GM18508 (cell line): ENCODE data around the gene RPL3.

Experiments
- ATAC-seq: cut with Tn5 transposase; IDR thresholded peaks from one replicate; pipeline ENCODE4 v1.9.1; 2021; ENCODE audit warnings: moderate number of reproducible peaks; ENCODE audit not compliant: insufficient read depth, unreplicated experiment

Gene RPL3

DNA sequence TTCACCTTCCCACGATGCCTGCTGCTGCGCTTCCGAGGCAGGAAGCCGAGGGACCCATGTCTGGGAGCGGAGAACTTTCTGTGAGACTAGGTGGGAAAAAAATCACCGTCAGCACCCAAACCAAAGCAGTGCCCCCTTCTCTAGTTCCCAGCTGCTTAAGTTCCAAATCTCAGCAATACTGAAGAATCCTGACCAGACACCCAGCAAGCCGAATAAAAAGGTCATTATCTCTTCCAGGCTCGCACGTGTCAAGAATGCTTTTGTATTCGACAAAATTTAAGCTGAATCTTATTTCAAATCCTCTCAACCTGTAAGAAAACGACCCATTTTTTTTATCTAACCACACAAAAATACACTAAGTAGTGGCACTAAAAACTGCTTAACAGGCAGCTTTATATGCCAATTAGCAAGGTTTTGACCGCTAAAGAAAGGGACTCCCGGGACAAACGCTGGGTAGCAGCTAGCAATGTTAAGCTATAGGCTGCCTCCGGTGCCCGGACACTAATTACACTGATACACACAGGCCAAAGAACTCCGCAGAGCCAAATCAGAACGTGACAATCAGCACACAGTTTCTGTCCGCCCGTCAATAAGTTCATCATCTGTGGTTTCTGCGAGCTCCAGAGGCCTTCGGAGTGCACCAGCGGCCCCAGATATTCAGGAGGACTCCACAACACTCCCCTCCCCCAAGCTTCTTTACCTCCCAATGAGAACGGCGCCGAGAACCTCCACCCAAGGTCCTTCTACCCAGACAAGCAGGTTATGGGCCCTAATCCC is 728 bp downstream of the RPL3 start:
- no peak for ATAC-seq

- ATAC-seq, result no peak
Observed at GRCh38 chr22:39317775-39318506, 1.5 kb downstream of the RPL3 start.

DNA sequence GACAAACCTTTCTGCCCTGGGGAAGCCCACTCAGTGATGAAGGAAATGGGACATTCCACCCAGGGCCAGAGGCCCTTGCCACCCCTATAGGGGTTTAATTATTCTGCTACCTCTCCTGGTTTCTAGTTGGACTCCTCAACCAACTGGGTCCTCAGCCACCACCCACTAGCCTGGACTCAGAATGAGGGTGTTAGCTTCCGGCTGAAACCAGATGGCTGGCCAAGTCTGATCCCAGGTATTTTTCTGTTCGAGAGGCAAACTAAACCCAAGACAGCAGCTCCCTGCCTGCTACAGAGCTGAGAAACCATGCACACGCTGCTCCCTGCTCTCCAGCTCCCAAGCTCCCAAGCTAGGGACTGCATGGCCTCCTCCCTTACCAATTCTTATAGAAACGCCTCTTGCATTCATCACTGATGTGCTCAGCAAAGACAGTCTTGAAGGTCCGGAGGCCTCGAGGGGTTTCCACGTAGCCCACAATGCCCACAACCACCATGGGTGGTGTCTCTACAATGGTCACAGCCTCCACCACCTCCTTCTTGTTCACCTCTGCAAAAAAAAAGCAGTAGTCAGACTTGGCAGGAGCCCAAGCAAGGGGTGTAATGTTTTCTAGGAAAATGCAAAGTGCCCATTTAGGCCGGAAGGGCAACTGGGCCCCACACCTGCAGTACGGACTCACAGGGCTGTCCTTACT is 2.2 kb downstream of the RPL3 start:
- no peak for ATAC-seq

- ATAC-seq, result no peak
Observed at GRCh38 chr22:39316440-39317083, 2.9 kb downstream of the RPL3 start.

- ATAC-seq, result no peak
Observed at GRCh38 chr22:39315389-39315788, 4.0 kb downstream of the RPL3 start.

- no peak for ATAC-seq
Observed at GRCh38 chr22:39314251-39314971, 5.0 kb downstream of the RPL3 start.

DNA sequence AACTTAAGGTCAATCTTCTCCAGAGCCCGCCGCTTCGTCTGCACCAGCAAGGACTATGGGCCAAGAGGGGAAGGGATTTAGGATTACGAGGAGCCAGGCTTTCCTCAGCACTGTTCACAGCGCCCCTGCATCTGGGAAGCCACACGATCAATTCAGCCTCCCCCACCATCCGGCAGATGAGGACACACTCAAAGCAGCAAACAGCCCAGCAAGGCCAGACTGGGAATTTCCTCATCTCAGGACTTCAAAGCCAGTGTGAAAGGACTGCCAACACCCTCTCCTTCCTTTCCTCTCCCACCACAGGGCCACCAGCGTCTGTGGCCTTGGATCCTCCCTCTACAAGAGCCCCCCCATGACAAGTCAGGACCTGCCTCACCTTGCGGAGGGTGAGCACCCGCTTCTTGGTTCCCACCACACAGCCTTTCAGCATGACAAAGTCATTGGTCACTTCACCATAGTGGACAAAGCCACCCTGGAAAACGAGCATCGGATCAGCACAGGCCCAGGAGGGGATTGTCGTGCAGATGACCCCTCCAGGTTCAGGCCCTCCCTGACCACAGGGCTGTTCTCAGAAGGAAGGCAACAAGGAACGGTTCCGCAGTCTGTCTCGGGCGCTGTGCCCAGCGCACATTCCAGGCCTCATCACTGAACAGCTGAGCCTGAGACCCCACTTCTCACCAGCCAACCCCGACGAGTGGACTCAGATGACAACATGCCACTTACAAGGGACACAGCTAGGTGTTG is 6.0 kb downstream of the RPL3 start:
- ATAC-seq, result no peak

GRCh38 chr22:39312410-39312809 is 7.0 kb downstream of the RPL3 start:
- ATAC-seq, result no peak

GRCh38 chr22:39311592-39312400 is 7.6 kb downstream of the RPL3 start:
- ATAC-seq, result no peak

GRCh38 chr22:39309881-39310714 is 9.3 kb downstream of the RPL3 start:
- no peak for ATAC-seq

- ATAC-seq, result no peak
Observed at GRCh38 chr22:39309364-39309861, 10.0 kb downstream of the RPL3 start.

DNA sequence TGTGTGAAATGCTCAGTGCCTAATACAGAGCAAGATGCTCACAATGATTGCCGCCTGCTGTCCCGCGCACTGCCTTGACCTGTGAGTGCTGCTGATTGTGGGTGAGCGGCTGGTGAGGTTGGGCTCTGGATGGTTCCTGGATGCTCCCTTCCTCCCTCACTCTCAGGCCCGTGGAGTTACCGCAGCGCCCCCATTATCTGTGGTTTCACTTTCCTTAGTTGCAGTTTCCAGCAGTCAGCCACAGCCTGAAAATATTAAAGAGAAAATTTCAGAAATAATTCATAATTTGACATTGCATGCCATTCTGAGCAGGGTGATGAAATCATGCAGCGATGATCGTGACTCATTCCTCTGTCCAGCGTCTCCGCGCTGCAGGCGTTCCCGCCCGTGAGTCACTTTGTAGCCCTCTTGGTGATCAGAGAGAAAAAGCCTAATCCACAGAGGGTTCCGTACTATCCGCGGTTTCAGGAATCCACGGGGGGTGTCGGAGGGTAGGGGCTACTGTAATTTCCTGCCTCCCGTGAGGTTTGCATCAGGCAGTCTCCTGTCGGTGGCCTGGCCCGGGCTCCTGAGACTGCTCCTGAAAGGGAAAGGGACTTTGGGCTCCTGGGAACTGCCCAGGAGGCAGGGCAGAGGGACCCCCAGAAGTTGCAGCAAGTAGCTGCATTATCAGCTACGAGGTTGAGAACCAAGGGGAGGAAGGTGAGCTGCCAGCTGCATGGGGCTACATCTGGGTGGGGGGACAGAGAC is 10.6 kb downstream of the RPL3 start:
- ATAC-seq, result no peak

- no peak for ATAC-seq
Observed at GRCh38 chr22:39306456-39307361, 12.7 kb downstream of the RPL3 start.

- no peak for ATAC-seq
Observed at GRCh38 chr22:39303892-39304671, 15.3 kb downstream of the RPL3 start.

- no peak for ATAC-seq
Observed at GRCh38 chr22:39303358-39303757, 16.1 kb downstream of the RPL3 start.
